Esophagus squamous epithelium (tissue), 5 donors: ENCODE results near the gene CCDC182. TPM values are rescaled to one million over a fixed set of nuclear protein-coding genes. Genes with fewer than 3 reads are reported as not detected.

Experiments
- DNase-seq: peaks from one replicate; lab custom pipeline; 2025; lab: John Stamatoyannopoulos, UW
- H3K27ac ChIP-seq, 4 donors: fragments of 200-600 bp; sonication (generic); one replicate each; pipeline ENCODE4 v1.5.1; 2016 to 2019; ENCODE audit warnings: mild to moderate bottlenecking in 1 of 4
- H3K27me3 ChIP-seq, 4 donors: fragments of 200-600 bp; sonication (generic); 1 replicate in 3 of 4; 2 replicates in 1 of 4; pipeline versions ENCODE4 v1.5.1 to v1.6.0; 2017 to 2021; ENCODE audit warnings: antibody characterized with exemption in 1 of 4
- H3K36me3 ChIP-seq, 3 donors: fragments of 200-600 bp; sonication (generic); one replicate each; pipeline ENCODE4 v1.5.1; 2016 to 2019
- H3K4me1 ChIP-seq, 3 donors: fragments of 200-600 bp; sonication (generic); one replicate each; pipeline ENCODE4 v1.5.1; 2017 to 2019
- H3K4me3 ChIP-seq, 4 donors: fragments of 200-600 bp; sonication (generic); 1 replicate in 3 of 4; 2 replicates in 1 of 4; pipeline ENCODE4 v1.5.1; 2016 to 2019; ENCODE audit warnings: mild to moderate bottlenecking in 2 of 4, moderate library complexity in 1 of 4
- H3K9me3 ChIP-seq, 3 donors: fragments of 200-600 bp; sonication (generic); one replicate each; pipeline ENCODE4 v1.5.1; 2016 to 2019
- CTCF ChIP-seq, 6 experiments: fragments of 450-650 bp in 4 of 6; fragments of 200-600 bp in 2 of 6; sonication (generic) in 2 of 6; IDR thresholded peaks; one replicate each; pipeline ENCODE4 v1.5.1; 2016 to 2019; ENCODE audit warnings: antibody characterized with exemption in 6 of 6, mild to moderate bottlenecking in 4 of 6, moderate library complexity in 4 of 6
- POLR2A ChIP-seq, 4 donors: fragments of 450-650 bp; IDR thresholded peaks; one replicate each; pipeline ENCODE4 v1.6.1; 2017; ENCODE audit warnings: antibody characterized with exemption in 4 of 4, mild to moderate bottlenecking in 4 of 4, moderate library complexity in 3 of 4
- WGBS, 2 donors: methylation state at CpG; one replicate each; pipeline ENCODE4 v1.1.5; 2018; 5-methylcytosine and 5-hydroxymethylcytosine counted together
- intact Hi-C: fragments of 100-400 bp; cut with DNase I; formaldehyde crosslinking; loops from one replicate; pipeline ENCODE4 v1.15.0; 2022
- total RNA-seq, 4 donors: library from RNA; depleted of rRNA; stranded (reverse); fragments of >200 nt; gene quantifications; one replicate each; pipeline ENCODE4 v1.1.0, GENCODE V29; 2016
- donor health status: DM: yes; HTN: yes; CAD: no.

CCDC182 gene
- total RNA-seq, 4 donors from 2014 or later = not detected

GRCh38 chr17:57724729-57725125 is 20.4 kb downstream of the CCDC182 start:
- H3K9me3 ChIP-seq = no peaks in the 10 kb centered on the region
- intact Hi-C loops = no loop called here
- WGBS, 2 donors = 92 to 100% methylated on average over 1 to 2 of the region's 5 CpGs
- no peak overlapping the region for H3K27ac ChIP-seq
- no peak for TF ChIP-seq POLR2A (IDR thresholded peaks at IDR 0.05)
- TF ChIP-seq CTCF (IDR thresholded peaks at IDR 0.05) = no peak
- no peak overlapping the region for H3K4me3 ChIP-seq
- no peaks in the 10 kb centered on the region for H3K36me3 ChIP-seq
- DNase-seq = no peak
- H3K27me3 ChIP-seq = peaks cover 0 to 32% (median 0%) of the 10 kb centered on the region in 4 donors
- no peaks in the 10 kb centered on the region for H3K4me1 ChIP-seq

GRCh38 chr17:57724026-57724728 is 20.9 kb downstream of the CCDC182 start:
- WGBS, 2 donors = 70 to 78% methylated on average over 4 to 7 of the region's 14 CpGs

GRCh38 chr17:57723427-57724025 is 21.6 kb downstream of the CCDC182 start:
- no peaks in the 10 kb centered on the region for H3K9me3 ChIP-seq
- H3K4me1 ChIP-seq = no peaks in the 10 kb centered on the region
- intact Hi-C loops = no loop called here
- no peaks in the 10 kb centered on the region for H3K36me3 ChIP-seq
- H3K4me3 ChIP-seq = no peak overlapping the region
- WGBS, 2 donors = 78 to 82% methylated on average over 3 of the region's 13 CpGs
- no peak for DNase-seq
- H3K27me3 ChIP-seq = peaks cover 0 to 39% (median 0%) of the 10 kb centered on the region in 4 donors
- H3K27ac ChIP-seq = no peak overlapping the region
- TF ChIP-seq CTCF (IDR thresholded peaks at IDR 0.05) (no peak), POLR2A (IDR thresholded peaks at IDR 0.05) (no peak)

More at GRCh38 chr17:57724026-57724728, 20.9 kb downstream of the CCDC182 start:
- no peak for DNase-seq
- Histone ChIP-seq H3K27ac (no peak overlapping the region), H3K4me1 (no peaks in the 10 kb centered on the region), H3K9me3 (no peaks in the 10 kb centered on the region), H3K36me3 (no peaks in the 10 kb centered on the region), H3K4me3 (no peak overlapping the region), H3K27me3 (peaks cover 0 to 33% (median 0%) of the 10 kb centered on the region in 4 donors)
- intact Hi-C loops = no loop called here
- no peak for TF ChIP-seq CTCF (IDR thresholded peaks at IDR 0.05)
- no peak for TF ChIP-seq POLR2A (IDR thresholded peaks at IDR 0.05)

GRCh38 chr17:57722704-57723043 is 22.4 kb downstream of the CCDC182 start:
- peaks cover 0 to 41% (median 0%) of the 10 kb centered on the region in 4 donors for H3K27me3 ChIP-seq
- no peak overlapping the region for H3K27ac ChIP-seq
- no peaks in the 10 kb centered on the region for H3K36me3 ChIP-seq
- no peaks in the 10 kb centered on the region for H3K4me1 ChIP-seq
- no peak overlapping the region for H3K4me3 ChIP-seq
- no peak for DNase-seq
- intact Hi-C loops = no loop called here
- WGBS, 2 donors = 81 to 86% methylated on average over 6 of the region's 7 CpGs
- no peak for TF ChIP-seq POLR2A (IDR thresholded peaks at IDR 0.05)
- TF ChIP-seq CTCF (IDR thresholded peaks at IDR 0.05) = no peak
- H3K9me3 ChIP-seq = no peaks in the 10 kb centered on the region

- H3K27me3 ChIP-seq = peaks cover 0 to 45% (median 0%) of the 10 kb centered on the region in 4 donors
- WGBS, 2 donors = 89 to 100% methylated on average over 3 of the region's 3 CpGs
- intact Hi-C loops = no loop called here
- DNase-seq = no peak
- no peak overlapping the region for H3K4me3 ChIP-seq
- H3K9me3 ChIP-seq = no peaks in the 10 kb centered on the region
- no peak overlapping the region for H3K27ac ChIP-seq
- H3K4me1 ChIP-seq = no peaks in the 10 kb centered on the region
- no peaks in the 10 kb centered on the region for H3K36me3 ChIP-seq
- TF ChIP-seq CTCF (IDR thresholded peaks at IDR 0.05) (no peak), POLR2A (IDR thresholded peaks at IDR 0.05) (no peak)
Observed at GRCh38 chr17:57721967-57722703, 23.0 kb downstream of the CCDC182 start.
